Left lobe of liver (tissue), 2 donors: Measurements from ENCODE around the gene S100B. TPM values are rescaled to one million over a fixed set of nuclear protein-coding genes. Genes with fewer than 3 reads are reported as not detected.

Source experiments
- ATAC-seq: fragments of 200-7000 bp; cut with Tn5 transposase; one replicate; pipeline ENCODE4 v1.9.1; 2020; ENCODE audit warnings: mild to moderate bottlenecking, moderate library complexity
- DNase-seq: peaks from one replicate; pipeline ENCODE4 v3.0.0-alpha.2; 2020; ENCODE audit warnings: low spot score
- total RNA-seq: library from RNA; stranded (reverse); gene quantifications from one replicate; pipeline ENCODE4 v1.2.1, GENCODE V29; 2021
- donor health status: DM: no; HTN: no; CAD: no; lungs with moderate emphysema.
- donor health status: DM: no; HTN: yes; CAD: no.

The S100B gene
- total RNA-seq, 1 donor from 2014 or later, result not detected

GRCh38 chr21:46562964-46563607 lies 41.8 kb downstream of the S100B start:
- peak; percentile 47 for DNase-seq
- ATAC-seq, result no peak

GRCh38 chr21:46562472-46562871 lies 42.4 kb downstream of the S100B start:
- ATAC-seq (no peak), DNase-seq (no peak)

GRCh38 chr21:46561445-46562090 lies 43.3 kb downstream of the S100B start:
- ATAC-seq, result no peak
- no peak for DNase-seq

- DNase-seq (peak; percentile 43), ATAC-seq (no peak)
Observed at GRCh38 chr21:46560568-46561444, 44.1 kb downstream of the S100B start.

GRCh38 chr21:46559291-46559983 lies 45.4 kb downstream of the S100B start:
- ATAC-seq (no peak), DNase-seq (peak; percentile 38)

- DNase-seq (peak; percentile 39), ATAC-seq (no peak)
Observed at GRCh38 chr21:46557919-46558392, 46.9 kb downstream of the S100B start.

GRCh38 chr21:46557469-46557868 lies 47.4 kb downstream of the S100B start:
- ATAC-seq, result no peak
- no peak for DNase-seq

GRCh38 chr21:46556802-46557201 lies 48.1 kb downstream of the S100B start:
- no peak for DNase-seq
- ATAC-seq, result no peak

- DNase-seq (no peak), ATAC-seq (no peak)
Observed at GRCh38 chr21:46555678-46556077, 49.2 kb downstream of the S100B start.

GRCh38 chr21:46555225-46555617 lies 49.7 kb downstream of the S100B start:
- peak; percentile 42 for DNase-seq
- ATAC-seq, result no peak

- ATAC-seq, result no peak
- DNase-seq, result peak; percentile 44
Observed at GRCh38 chr21:46554431-46555224, 50.3 kb downstream of the S100B start.

- DNase-seq (no peak), ATAC-seq (no peak)
Observed at GRCh38 chr21:46553993-46554392, 50.9 kb downstream of the S100B start.

GRCh38 chr21:46552865-46553379 lies 52.0 kb downstream of the S100B start:
- no peak for DNase-seq
- no peak for ATAC-seq

GRCh38 chr21:46552274-46552673 lies 52.6 kb downstream of the S100B start:
- DNase-seq, result no peak

GRCh38 chr21:46551636-46552241 lies 53.1 kb downstream of the S100B start:
- peak; percentile 50 for DNase-seq
- peak; percentile 43 for ATAC-seq

More at GRCh38 chr21:46552274-46552673, 52.6 kb downstream of the S100B start:
- peak; percentile 25 for ATAC-seq

GRCh38 chr21:46550116-46550941 lies 54.6 kb downstream of the S100B start:
- no peak for ATAC-seq
- peak; percentile 43 for DNase-seq

GRCh38 chr21:46549650-46550049 lies 55.2 kb downstream of the S100B start:
- DNase-seq, result peak; percentile 42
- ATAC-seq, result no peak
